Peyer's patch (tissue), 4 donors: ENCODE data around the gene OLFM2.

Experiments used
- POLR2A ChIP-seq, 2 donors: fragments of 450-650 bp; IDR thresholded peaks; one replicate each; pipeline ENCODE4 v1.5.1; 2017; ENCODE audit warnings: antibody characterized with exemption in 2 of 2, mild to moderate bottlenecking in 2 of 2, moderate library complexity in 2 of 2
- TF ChIP-seq, protein P1 (sequence below), 6 experiments: fragments of 450-650 bp in 4 of 6; fragments of 200-600 bp in 2 of 6; sonication (generic) in 1 of 6; IDR thresholded peaks; one replicate each; pipeline ENCODE4 v1.5.1; 2017 to 2019; ENCODE audit warnings: antibody characterized with exemption in 6 of 6, mild to moderate bottlenecking in 3 of 6, moderate library complexity in 1 of 6

DNA sequence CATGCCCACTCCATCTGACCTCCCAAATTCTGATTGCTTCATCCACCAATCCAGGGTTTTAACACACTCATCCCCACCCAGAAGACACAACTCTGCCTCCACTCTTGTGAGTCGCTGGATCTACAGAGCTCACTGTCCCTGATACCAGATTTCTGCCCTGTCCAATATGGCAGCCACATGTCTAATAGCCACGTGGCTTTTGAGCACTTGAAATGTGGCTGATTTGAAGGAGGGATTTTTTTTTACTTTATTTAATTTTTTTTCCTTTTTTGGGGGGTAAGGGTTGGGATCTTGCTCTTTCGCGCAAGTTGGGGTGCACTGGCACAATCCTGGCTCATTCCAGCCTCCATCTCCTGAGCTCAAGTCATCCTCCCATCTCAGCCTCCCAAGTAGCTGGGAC is 24.8 kb upstream of the OLFM2 start:
- TF ChIP-seq, protein P1, sequence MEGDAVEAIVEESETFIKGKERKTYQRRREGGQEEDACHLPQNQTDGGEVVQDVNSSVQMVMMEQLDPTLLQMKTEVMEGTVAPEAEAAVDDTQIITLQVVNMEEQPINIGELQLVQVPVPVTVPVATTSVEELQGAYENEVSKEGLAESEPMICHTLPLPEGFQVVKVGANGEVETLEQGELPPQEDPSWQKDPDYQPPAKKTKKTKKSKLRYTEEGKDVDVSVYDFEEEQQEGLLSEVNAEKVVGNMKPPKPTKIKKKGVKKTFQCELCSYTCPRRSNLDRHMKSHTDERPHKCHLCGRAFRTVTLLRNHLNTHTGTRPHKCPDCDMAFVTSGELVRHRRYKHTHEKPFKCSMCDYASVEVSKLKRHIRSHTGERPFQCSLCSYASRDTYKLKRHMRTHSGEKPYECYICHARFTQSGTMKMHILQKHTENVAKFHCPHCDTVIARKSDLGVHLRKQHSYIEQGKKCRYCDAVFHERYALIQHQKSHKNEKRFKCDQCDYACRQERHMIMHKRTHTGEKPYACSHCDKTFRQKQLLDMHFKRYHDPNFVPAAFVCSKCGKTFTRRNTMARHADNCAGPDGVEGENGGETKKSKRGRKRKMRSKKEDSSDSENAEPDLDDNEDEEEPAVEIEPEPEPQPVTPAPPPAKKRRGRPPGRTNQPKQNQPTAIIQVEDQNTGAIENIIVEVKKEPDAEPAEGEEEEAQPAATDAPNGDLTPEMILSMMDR (IDR thresholded peaks at IDR 0.05) = no peak
- no peak for TF ChIP-seq POLR2A (IDR thresholded peaks at IDR 0.05)
